CD4-positive, alpha-beta T cell treated with Interleukin-17A for 4 hours (primary cell): ENCODE measurements around the gene IFI44.

Experiments
- DNase-seq: peaks from one replicate; pipeline ENCODE4 v3.0.0-alpha.2; 2020; ENCODE audit warnings: mixed read lengths

The IFI44 gene

GRCh38 chr1:78658901-78659300, 9.3 kb downstream of the IFI44 start:
- no peak for DNase-seq

- no peak for DNase-seq
These were observed 14.3 kb downstream of the IFI44 start for GRCh38 chr1:78663923-78664322.

GRCh38 chr1:78664763-78665162, 15.1 kb downstream of the IFI44 start:
- no peak for DNase-seq

- DNase-seq, result no peak
These were observed 16.2 kb downstream of the IFI44 start for GRCh38 chr1:78665809-78666208.

GRCh38 chr1:78667939-78668338, 18.3 kb downstream of the IFI44 start:
- no peak for DNase-seq

GRCh38 chr1:78668427-78668826, 18.8 kb downstream of the IFI44 start:
- no peak for DNase-seq

GRCh38 chr1:78672428-78672827, 22.8 kb downstream of the IFI44 start:
- no peak for DNase-seq

- DNase-seq, result peak; percentile 42
These were observed 23.5 kb downstream of the IFI44 start for GRCh38 chr1:78673120-78673519.

GRCh38 chr1:78676347-78676982, 26.8 kb downstream of the IFI44 start:
- peak; percentile 81 for DNase-seq

- no peak for DNase-seq
These were observed 27.4 kb downstream of the IFI44 start for GRCh38 chr1:78676993-78677392.

GRCh38 chr1:78677788-78678187, 28.2 kb downstream of the IFI44 start:
- no peak for DNase-seq

GRCh38 chr1:78678324-78678723, 28.7 kb downstream of the IFI44 start:
- no peak for DNase-seq

GRCh38 chr1:78681265-78681664, 31.6 kb downstream of the IFI44 start:
- DNase-seq, result no peak

GRCh38 chr1:78682496-78682895, 32.9 kb downstream of the IFI44 start:
- no peak for DNase-seq

- DNase-seq, result no peak
These were observed 33.4 kb downstream of the IFI44 start for GRCh38 chr1:78683079-78683478.

GRCh38 chr1:78687315-78687714, 37.7 kb downstream of the IFI44 start:
- no peak for DNase-seq

- DNase-seq, result no peak
These were observed 38.3 kb downstream of the IFI44 start for GRCh38 chr1:78687914-78688313.

GRCh38 chr1:78688697-78689096, 39.1 kb downstream of the IFI44 start:
- no peak for DNase-seq

- no peak for DNase-seq
These were observed 40.9 kb downstream of the IFI44 start for GRCh38 chr1:78690516-78690915.

- DNase-seq, result no peak
These were observed 42.5 kb downstream of the IFI44 start for GRCh38 chr1:78691995-78692747.

GRCh38 chr1:78699813-78700212, 50.2 kb downstream of the IFI44 start:
- no peak for DNase-seq

- DNase-seq, result no peak
These were observed 52.8 kb downstream of the IFI44 start for GRCh38 chr1:78702426-78702825.

GRCh38 chr1:78703806-78704205, 54.2 kb downstream of the IFI44 start:
- DNase-seq, result no peak

- DNase-seq, result no peak
These were observed 62.9 kb downstream of the IFI44 start for GRCh38 chr1:78712467-78713051.
